HG03135 (cell line): ENCODE results near the gene DOCK9.
"Not testable (repeated sequence)": the region's sequence is repeated elsewhere in the genome, so short reads cannot be mapped to it uniquely, and the experiment has no call there.

Source experiments
- ATAC-seq: cut with Tn5 transposase; IDR thresholded peaks from one replicate; pipeline ENCODE4 v1.9.1; 2021; ENCODE audit warnings: mild to moderate bottlenecking, moderate library complexity; ENCODE audit not compliant: unreplicated experiment

The DOCK9 gene

DNA sequence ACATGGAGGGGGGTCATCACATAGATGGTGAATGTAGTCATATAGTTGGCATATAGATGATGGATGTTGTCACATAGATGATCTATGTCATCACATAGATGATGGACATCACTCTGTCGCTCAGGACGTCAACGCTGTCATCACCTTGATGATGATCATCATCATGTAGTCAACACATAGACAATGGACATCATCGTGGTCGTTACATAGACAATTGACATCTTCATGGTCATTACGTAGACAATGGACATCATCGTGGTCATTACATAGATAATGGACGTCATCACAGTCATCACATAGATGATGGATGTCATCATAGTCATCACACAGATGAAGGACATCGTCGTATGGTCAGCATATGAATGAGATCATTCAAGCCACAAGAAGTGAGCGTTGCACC is 196.8 kb downstream of the DOCK9 start:
- no peak for ATAC-seq

- no peak for ATAC-seq
Measured at GRCh38 chr13:98780451-98780850, 197.4 kb downstream of the DOCK9 start.

DNA sequence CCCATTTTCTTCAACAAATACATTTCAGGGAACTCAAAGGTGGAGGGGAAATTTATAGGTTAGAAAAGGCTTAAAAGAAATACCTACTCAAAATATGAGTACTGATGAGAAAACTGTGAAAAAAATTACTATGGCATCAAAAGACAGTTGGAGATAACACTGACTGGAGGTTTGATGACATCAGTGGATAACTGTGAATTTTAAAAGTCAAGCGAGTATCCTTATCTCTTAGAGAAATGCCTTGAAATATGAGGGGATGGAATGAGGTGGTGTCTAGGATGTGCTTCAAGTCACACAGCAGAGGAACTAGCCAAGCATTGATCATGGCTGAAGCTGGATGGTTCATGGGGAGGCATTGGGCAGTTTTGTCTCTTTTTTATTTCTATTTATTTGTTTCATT is 198.2 kb downstream of the DOCK9 start:
- no peak for ATAC-seq

- ATAC-seq, result no peak
Measured at GRCh38 chr13:98778749-98779148, 199.1 kb downstream of the DOCK9 start.

DNA sequence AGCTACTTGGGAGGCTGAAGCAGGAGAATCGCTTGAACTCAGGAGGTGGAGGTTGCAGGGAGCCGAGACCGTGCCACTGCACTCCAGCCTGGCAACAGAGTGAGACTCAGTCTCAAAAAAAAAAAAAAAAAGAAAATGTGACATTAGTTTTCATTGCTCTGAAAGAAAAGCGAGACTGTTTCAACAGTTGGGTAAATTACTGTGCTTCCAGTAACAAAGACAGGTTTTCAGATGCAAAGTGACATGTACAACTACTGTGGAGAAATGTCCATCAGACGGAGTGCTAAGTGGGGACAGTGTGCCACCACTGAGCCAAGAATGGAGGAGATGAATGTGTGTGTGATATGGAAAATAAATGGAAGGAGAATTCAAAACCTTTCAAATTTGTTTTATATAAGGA is 201.2 kb downstream of the DOCK9 start:
- no peak for ATAC-seq

DNA sequence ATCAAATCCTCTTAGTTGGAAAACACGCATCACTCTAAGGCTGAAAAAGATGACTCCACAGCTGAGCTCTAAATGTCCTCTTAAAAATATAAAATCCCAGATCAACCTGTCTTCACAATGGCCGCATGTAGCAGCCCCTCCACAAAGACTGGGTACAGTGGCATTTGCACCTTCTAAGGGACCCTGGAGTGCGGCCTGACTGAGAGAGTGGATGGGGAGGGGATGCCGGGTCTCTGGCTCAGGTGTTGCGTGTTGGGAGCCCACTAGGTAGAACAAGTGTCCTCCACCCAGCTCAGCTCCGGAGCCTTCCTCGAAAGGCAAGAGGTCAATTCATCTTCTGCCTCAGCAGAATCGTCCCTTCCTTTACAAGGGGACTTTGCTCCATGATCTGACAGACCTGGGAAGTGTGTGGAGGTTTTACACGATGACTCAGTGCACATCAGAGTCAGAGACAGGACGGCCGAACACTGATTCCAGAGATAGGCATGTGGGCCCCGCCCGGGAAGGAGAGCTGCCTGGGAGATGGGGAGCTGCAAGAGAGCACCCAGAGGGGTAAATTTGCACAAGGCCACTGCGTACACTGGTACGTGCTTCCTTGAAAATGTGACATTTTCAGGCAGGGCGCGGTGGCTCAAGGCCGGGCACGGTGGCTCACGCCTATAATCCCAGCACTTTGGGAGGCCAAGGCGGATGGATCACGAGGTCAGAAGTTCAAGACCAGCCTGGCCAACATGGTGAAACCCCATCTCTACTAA is 201.8 kb downstream of the DOCK9 start:
- ATAC-seq, result no peak

DNA sequence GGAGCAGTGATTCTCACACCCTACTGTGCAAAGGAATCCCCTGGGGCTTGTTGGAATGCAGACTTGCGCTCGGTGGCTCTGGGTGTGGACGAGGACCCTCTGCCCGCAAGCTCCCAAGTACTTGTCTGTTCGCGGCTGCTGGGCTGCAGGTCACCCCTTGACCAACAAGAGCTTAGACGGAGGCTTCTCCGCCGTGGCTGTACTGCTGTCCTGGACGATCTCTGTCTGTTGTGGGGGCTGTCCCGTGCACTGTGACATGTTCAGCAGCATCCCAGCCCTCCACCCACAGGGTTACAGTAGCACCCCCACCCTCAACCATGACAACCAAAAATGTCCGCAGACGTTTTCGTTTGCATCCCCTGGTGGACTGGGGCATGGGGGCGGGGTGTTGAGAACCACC is 202.5 kb downstream of the DOCK9 start:
- ATAC-seq, result no peak

GRCh38 chr13:98774776-98775175 is 203.1 kb downstream of the DOCK9 start:
- ATAC-seq, result no peak

- no peak for ATAC-seq
Measured at GRCh38 chr13:98773921-98774320, 203.9 kb downstream of the DOCK9 start.

DNA sequence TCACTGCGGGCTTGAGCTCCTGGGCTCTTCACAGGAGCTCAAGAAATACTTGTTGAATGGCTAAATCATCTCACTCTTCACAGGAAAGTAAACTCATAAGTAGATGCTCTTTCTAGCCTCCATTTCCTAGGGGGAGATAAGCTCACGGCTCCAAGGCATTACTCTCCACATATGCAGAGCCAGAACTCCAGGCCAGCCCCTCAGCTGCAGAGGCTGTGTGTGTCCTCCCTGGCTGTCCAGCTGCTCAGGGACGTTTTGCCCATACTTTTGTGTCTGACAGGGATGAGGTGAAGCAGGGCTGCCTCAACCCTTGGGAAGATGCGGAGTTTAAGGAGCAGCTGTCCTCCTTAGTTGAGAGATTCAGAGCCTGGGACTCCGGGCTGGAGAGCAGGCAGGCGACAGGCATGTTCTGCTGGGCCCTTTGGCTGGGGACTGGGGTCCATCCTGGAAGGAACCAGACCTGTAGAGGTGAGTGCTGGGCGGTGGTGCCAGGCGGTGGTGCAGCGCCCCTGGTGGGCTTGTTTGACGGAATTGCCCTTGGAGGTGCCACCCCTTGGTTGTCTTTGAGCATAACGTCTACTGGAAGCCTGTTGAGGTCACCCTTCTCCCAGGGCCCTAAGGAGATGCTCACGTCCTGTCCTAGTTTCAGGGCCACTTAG is 204.9 kb downstream of the DOCK9 start:
- ATAC-seq, result no peak

DNA sequence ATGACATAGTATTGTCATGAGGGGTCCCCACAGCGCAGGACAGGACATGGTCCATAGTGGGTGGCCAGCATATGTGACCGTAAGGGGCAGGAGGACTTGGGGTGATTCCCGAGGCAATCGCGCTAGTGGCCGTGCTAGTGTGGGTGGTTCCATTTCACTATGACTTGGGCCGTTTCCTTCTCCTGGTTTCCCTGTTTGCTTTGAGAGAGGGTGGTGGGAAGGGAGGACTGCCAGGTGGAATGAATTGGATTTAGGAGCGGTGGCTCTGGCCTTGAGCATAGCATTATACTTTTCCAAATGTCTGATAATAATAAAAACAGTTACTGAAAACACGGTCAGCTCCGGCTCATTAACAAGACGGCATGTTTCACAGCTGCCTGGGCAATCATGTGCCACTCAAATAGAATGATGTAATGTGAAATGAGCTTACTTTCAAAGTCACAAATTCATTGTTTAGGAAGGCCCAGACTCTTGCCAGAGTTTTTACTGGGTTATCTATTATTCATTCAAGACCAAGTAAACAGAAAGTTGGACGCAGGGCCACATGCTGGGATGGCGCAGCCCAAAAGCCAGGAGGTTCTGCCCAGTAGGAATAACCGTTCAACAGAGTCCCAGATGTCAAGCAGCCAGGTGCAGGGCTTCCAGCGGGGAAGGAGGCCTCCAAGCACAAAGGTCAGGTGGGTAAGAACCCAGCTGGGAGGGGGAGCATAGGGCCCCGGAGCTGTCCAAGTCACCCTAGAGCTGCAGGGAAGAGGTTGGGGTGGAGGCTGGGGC is 205.8 kb downstream of the DOCK9 start:
- ATAC-seq, result no peak

DNA sequence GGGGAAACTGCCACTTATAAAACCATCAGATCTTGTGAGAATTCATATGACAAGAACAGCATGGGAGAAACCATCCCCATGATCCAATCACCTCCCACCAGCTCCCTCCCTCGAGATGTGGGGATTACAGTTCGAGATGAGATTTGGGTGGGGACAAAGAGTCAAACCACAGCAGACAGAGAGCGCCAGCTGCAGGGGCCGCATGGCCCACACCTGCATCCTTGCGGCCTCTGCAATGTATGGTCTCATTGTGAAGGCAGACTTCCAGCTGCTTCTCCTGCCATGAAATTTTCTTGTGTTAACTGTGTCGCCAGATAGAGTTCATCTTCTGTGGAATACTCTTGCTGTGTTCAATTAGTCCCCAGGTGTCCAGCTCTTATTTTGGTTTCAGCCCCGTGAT is 208.1 kb downstream of the DOCK9 start:
- no peak for ATAC-seq

DNA sequence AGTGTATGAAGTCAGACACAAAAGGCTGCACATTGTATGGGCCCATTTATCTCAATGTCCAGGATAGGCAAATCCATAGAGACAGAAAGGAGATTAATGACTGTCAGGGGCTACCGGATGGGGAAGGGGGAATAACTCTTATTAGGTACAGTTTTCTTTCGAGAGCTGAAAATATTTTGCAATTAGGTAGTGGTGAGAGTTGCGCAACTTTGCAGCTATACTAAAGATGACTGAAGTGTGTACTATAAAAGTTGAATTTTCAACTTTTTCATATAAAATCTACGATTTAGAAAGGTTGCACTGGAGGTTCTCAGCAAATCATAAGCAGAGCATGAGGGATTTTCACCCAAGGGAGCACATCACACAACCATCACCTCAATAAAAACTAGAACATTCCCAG is 209.3 kb downstream of the DOCK9 start:
- ATAC-seq, result no peak

DNA sequence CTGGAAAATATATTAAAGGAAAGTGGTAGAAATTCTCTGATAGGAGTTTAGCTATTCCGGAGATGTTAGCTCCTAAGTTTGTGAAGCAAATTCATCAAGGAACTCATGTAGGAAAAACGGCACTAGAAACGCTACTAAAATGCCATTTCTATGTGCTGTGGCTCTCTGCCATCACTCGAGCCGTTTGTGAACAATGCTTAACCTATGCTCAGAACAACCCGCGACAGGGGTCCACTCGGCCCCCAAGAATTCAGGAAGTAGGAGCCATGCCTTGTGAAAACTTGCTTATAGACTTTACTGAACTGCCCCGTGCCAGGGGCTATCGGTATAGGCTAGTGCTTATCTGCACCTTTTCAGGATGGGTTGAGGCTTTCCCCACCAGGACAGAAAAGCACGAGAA is 211.2 kb downstream of the DOCK9 start:
- no peak for ATAC-seq

GRCh38 chr13:98765996-98766519 is 211.8 kb downstream of the DOCK9 start:
- ATAC-seq, result no peak

DNA sequence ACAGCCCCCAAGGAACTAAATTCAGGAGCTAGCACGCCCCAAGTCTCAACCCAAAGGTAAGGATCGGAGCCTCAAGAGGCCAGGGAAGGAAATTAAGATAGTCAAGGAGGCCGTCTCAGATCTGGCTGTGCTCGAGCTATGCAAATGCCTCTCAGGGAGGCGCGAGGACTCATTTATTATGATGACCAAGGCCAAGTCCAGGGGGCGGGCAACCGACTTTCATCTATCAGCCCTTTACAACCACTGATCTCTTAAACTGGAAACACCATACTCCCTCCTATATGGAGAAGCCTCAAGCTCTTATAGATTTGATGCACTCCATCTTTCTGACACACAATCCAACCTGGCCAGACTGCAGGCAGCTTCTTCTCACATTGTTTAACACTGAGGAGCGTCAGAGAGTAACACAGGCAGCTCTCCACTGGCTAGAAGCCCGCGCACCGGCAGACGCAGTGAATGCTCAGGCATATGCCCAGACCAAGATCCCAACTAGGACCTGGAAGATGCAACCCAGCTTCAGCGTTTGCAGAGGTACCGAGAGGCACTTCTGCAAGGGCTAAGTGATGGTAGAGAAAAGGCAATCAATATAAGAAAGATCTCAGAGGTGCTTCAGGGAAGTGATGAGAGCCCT is 215.8 kb downstream of the DOCK9 start:
- no peak for ATAC-seq

DNA sequence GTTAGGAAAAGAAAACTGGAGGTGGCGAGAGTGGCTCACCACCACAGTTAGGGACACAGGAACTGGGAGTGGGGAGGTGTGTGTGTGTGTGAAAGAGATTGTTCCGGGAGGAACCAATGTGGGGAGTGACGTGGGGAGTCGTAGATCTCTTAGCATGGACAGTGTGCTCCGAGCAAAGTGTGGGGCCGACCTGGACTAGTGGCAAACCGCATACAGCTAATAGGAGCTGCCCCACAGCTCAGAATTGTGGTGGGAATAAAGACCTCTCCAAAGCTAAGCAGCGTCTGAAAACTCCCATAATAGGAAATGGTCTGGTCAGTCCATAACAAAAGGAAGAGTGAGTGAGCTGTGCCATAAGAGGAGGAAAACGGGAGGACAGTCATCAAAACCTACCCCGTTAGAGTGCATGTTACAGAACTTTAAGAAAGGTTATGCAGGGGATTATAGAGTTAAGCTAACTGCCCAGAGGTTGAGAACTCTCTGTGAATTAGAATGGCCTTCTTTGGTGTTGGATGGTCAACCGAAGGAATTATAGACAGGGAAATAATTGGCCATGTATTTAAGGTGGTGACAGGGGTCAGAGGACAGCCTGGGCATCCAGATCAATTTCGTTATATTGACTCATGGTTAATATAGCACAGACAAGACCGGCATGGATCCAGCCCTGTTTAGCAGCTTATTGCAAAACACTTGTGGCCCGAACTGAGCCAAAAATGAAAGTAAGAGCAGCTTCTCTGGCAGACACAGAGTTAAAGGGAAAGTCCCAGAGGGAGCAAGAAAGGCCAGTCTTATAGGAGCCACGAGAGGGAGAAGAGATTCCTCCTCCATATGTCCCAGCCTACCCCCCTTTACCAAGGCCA is 216.5 kb downstream of the DOCK9 start:
- ATAC-seq, result no peak

DNA sequence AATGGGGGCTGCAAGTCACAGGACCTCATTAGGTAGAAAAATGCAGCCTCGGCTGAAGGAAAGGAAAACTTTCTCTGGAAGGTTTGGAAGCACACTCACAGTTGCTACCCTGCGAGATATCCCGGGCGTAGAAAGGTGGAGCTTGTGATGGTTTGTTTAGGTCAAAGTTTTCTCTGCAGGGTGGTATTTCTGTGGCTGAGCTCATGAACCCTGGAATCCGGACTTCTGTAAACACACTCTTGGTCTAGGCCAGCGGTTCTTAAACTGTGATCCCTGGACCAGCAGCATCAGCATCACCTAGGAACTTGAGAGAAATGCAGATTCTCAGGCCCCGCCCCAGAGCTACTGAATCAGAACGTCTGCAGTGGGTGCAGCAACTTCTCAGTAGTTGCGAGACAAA is 222.1 kb downstream of the DOCK9 start:
- ATAC-seq, result no peak

- ATAC-seq, result no peak
Measured at GRCh38 chr13:98755116-98755515, 222.7 kb downstream of the DOCK9 start.

DNA sequence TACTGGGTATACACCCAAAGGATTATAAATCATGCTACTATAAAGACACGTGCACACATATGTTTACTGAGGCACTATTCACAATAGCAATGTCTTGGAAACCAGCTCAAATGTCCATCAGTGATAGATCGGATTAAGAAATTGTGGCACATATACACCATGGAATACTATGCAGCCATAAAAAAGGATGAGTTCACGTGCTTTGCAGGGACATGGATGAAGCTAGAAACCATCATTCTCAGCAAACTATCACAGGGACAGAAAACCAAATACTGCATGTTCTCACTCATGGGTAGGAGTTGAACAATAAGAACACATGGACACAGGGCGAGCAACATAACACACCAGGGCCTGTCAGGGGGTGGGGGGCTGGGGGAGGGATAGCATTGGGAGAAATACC is 223.4 kb downstream of the DOCK9 start:
- ATAC-seq, result not testable (repeated sequence)
